ENCODE measurements around the gene PLXNB3. TPM values are rescaled to one million over a fixed set of nuclear protein-coding genes. Genes with fewer than 3 reads are reported as not detected.
"Not testable (repeated sequence)": the region's sequence is repeated elsewhere in the genome, so short reads cannot be mapped to it uniquely, and the experiment has no call there.

Gene PLXNB3
- total RNA-seq, 1 donor from 2014 or later, result 0.71 TPM

DNA sequence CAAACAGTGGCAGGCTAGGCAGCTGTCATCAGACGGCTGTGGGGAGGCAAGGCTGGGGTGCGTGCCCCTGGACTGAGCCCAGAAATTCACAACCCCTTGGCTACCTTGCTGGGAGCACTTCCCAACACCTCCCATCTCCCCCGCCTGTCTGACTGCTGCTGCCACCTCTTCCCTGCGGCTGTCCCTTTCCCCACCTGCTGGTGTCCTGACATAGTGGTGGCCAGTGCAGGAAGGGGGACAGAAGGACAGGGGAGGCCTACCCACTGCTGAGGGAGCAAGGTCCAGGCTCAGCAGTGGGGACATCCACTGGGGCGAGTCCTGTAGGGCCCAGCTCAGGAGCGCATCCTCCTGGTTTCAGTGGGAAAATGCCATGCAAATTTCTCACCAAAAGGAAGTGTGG, 36.0 kb upstream of the PLXNB3 start:
- Histone ChIP-seq H3K9me3 (ENCODE audit: low read depth) (no peaks in the 10 kb centered on the region), H3K9ac (no peak overlapping the region), H3K36me3 (no peaks in the 10 kb centered on the region), H3F3A (ENCODE audit: low read depth) (no peaks in the 10 kb centered on the region), H4K20me1 (ENCODE audit: low read depth) (peaks cover 36% of the 10 kb centered on the region), H3K27ac (no peak overlapping the region), H3K4me2 (no peak overlapping the region), H2AFZ (replicated peaks) (no peak overlapping the region), H3K4me1 (peaks cover 4% of the 10 kb centered on the region), H3K4me3 (no peak overlapping the region), H3K79me2 (ENCODE audit: low read depth) (peaks cover 6% of the 10 kb centered on the region), H3K27me3 (no peaks in the 10 kb centered on the region)
- Mint-ChIP-seq H3K4me3 (no peak overlapping the region), H3K27me3 (ENCODE audit: insufficient read depth, low read depth) (peaks cover 2% of the 10 kb centered on the region), H3K36me3 (peaks cover 8% of the 10 kb centered on the region), H3K9me3 (peaks cover 25% of the 10 kb centered on the region), H3K4me1 (peaks cover 17% of the 10 kb centered on the region), H3K27ac (no peak overlapping the region)
- no peak for TF ChIP-seq EZH2phosphoT487 (IDR thresholded peaks at IDR 0.05)
- TF ChIP-seq EZH2 (IDR thresholded peaks at IDR 0.05), result no peak
- TF ChIP-seq, protein P1, sequence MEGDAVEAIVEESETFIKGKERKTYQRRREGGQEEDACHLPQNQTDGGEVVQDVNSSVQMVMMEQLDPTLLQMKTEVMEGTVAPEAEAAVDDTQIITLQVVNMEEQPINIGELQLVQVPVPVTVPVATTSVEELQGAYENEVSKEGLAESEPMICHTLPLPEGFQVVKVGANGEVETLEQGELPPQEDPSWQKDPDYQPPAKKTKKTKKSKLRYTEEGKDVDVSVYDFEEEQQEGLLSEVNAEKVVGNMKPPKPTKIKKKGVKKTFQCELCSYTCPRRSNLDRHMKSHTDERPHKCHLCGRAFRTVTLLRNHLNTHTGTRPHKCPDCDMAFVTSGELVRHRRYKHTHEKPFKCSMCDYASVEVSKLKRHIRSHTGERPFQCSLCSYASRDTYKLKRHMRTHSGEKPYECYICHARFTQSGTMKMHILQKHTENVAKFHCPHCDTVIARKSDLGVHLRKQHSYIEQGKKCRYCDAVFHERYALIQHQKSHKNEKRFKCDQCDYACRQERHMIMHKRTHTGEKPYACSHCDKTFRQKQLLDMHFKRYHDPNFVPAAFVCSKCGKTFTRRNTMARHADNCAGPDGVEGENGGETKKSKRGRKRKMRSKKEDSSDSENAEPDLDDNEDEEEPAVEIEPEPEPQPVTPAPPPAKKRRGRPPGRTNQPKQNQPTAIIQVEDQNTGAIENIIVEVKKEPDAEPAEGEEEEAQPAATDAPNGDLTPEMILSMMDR (IDR thresholded peaks at IDR 0.05), result no peak
- DNase-seq (ENCODE audit: low spot score), result no peak

DNA sequence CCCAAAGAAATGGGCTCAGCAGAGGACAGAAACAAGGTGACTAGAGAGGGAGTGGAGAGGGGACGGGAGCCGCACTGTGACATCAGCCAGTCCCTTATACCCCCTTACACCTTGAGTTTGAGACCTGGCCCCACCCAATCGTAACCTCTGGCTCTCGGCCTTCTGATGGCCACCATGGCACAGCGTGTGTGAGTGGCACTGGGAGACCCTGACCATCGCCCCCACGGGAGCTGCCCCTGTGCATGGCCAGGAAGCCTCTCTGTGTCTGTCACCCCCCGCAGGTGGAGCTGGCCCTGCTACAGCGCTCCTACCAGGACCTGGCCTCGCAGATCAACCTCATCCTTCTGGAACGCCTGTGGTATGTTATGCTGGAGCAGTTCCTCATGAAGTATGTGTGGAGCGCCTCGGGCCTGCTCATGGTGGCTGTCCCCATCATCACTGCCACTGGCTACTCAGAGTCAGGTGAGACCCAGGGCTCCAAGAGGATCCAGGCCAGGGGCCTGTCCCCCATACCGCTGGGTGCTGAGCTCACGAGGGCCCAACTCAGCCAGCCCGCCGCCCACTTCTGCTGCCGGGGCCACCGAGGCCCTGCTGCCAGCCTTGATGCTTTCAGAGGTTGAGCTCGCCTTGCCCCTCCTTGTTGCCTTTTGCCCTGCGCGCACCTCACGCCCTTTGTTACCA, 35.0 kb upstream of the PLXNB3 start:
- Histone ChIP-seq H3K4me3 (no peak overlapping the region), H4K20me1 (ENCODE audit: low read depth) (peaks cover 31% of the 10 kb centered on the region), H3K79me2 (ENCODE audit: low read depth) (no peaks in the 10 kb centered on the region), H3K9ac (no peak overlapping the region), H3K4me2 (no peak overlapping the region), H3K27ac (no peak overlapping the region), H2AFZ (replicated peaks) (no peak overlapping the region), H3F3A (ENCODE audit: low read depth) (no peaks in the 10 kb centered on the region), H3K36me3 (no peaks in the 10 kb centered on the region), H3K4me1 (peaks cover 4% of the 10 kb centered on the region), H3K9me3 (ENCODE audit: low read depth) (no peaks in the 10 kb centered on the region), H3K27me3 (no peaks in the 10 kb centered on the region)
- Mint-ChIP-seq H3K4me3 (peak overlapping the region; percentile 24), H3K27me3 (ENCODE audit: insufficient read depth, low read depth) (peaks cover 3% of the 10 kb centered on the region), H3K4me1 (peaks cover 17% of the 10 kb centered on the region), H3K27ac (peak overlapping the region; percentile 37), H3K36me3 (peaks cover 8% of the 10 kb centered on the region), H3K9me3 (peaks cover 27% of the 10 kb centered on the region)
- DNase-seq (ENCODE audit: low spot score), result no peak
- TF ChIP-seq EZH2phosphoT487 (IDR thresholded peaks at IDR 0.05) (no peak), EZH2 (IDR thresholded peaks at IDR 0.05) (no peak)
- TF ChIP-seq, protein P1 (IDR thresholded peaks at IDR 0.05), result no peak

DNA sequence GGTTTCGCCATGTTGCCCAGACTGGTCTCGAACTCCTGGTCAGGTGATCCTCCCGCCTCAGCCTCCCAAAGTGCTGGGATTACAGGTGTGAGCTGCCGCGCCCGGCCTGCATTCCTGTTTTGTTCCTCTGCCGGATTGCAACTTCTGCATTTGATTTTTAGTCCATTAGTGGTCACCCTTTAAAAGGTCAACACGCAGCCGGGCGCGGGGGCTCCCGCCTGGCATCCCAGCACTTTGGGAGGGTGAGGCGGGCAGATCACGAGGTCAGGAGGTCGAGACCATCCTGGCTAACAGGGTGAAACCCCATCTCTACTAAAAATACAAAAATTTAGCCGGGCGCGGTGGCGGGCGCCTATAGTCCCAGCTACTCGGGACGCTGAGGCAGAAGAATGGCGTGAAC, 33.9 kb upstream of the PLXNB3 start:
- H3K27ac Mint-ChIP-seq; H3K4me3 ChIP-seq; H3K27me3 ChIP-seq; H3K4me1 ChIP-seq; DNase-seq (ENCODE audit: low spot score); H3F3A ChIP-seq (ENCODE audit: low read depth); H2AFZ ChIP-seq (replicated peaks); H3K27me3 Mint-ChIP-seq (ENCODE audit: insufficient read depth, low read depth); H3K9me3 ChIP-seq (ENCODE audit: low read depth); H3K79me2 ChIP-seq (ENCODE audit: low read depth); H3K4me3 Mint-ChIP-seq; H3K4me2 ChIP-seq; H3K9ac ChIP-seq; H3K27ac ChIP-seq; H3K36me3 ChIP-seq: not testable (repeated sequence)
- H3K9me3 Mint-ChIP-seq, result peaks cover 34% of the 10 kb centered on the region
- H4K20me1 ChIP-seq (ENCODE audit: low read depth), result peaks cover 26% of the 10 kb centered on the region
- H3K36me3 Mint-ChIP-seq, result peaks cover 13% of the 10 kb centered on the region
- peaks cover 17% of the 10 kb centered on the region for H3K4me1 Mint-ChIP-seq

DNA sequence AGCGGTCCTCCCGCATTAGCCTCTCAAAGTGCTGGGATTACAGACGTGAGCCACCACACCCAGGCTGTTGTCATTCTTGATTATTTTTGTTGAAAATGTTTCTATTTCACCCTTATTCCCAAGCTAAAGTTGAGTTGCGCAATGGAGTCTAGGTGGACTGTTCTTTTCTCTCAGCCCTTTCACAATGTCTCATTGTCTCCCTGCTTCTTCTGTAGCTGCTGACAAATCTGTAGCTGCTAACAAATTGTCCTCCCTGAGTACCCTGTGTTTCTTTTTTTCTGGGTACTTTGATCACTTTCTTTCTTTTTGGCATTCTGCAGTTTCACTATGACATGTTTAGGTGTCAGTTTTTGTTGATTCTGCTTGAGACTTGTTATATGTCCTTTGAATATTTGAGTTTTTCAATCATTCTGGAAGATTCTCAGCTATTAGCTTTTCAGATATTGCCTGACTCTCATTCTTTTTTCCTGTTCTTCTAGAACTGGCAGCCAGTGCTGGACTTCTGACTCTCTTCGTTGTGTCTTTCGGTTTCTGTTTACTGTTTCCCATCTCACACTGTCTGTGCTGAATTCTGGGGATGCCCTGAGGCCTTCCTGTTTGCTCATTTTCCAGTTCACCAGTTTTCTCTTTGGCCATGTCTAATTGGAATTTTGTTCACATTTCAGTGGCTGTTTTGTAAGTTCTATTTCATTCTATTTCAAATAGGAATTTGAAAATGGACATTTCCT, 32.8 kb upstream of the PLXNB3 start:
- Mint-ChIP-seq H3K27ac (no peak overlapping the region), H3K4me1 (peaks cover 18% of the 10 kb centered on the region), H3K9me3 (peaks cover 40% of the 10 kb centered on the region), H3K36me3 (peaks cover 18% of the 10 kb centered on the region), H3K27me3 (ENCODE audit: insufficient read depth, low read depth) (peaks cover 3% of the 10 kb centered on the region), H3K4me3 (no peak overlapping the region)
- Histone ChIP-seq H2AFZ (replicated peaks) (no peak overlapping the region), H3K9ac (no peak overlapping the region), H4K20me1 (ENCODE audit: low read depth) (peaks cover 14% of the 10 kb centered on the region), H3K36me3 (no peaks in the 10 kb centered on the region), H3K9me3 (ENCODE audit: low read depth) (no peaks in the 10 kb centered on the region), H3K4me1 (peaks cover 4% of the 10 kb centered on the region), H3K4me2 (no peak overlapping the region), H3K27me3 (no peaks in the 10 kb centered on the region), H3F3A (ENCODE audit: low read depth) (no peaks in the 10 kb centered on the region), H3K27ac (no peak overlapping the region), H3K79me2 (ENCODE audit: low read depth) (no peaks in the 10 kb centered on the region), H3K4me3 (no peak overlapping the region)
- DNase-seq (ENCODE audit: low spot score), result no peak
- TF ChIP-seq EZH2phosphoT487 (IDR thresholded peaks at IDR 0.05) (no peak), EZH2 (IDR thresholded peaks at IDR 0.05) (no peak)
- TF ChIP-seq, protein P1 (IDR thresholded peaks at IDR 0.05), result no peak
